Measurements from ENCODE around the gene ADGRA3. TPM values are rescaled to one million over a fixed set of nuclear protein-coding genes. Genes with fewer than 3 reads are reported as not detected.

Gene ADGRA3
- total RNA-seq, 3 donors from 2014 or later (not counting 1 experiment from before 2014, with no cell fraction given): 5.5 to 15.8 (median 8.2) TPM

- WGBS (ENCODE audit: insufficient coverage): 88% methylated on average over 9 of the region's 9 CpGs
- TF ChIP-seq CTCF (IDR thresholded peaks at IDR 0.05): no peak
- no peaks in the 10 kb centered on the region for H3K36me3 ChIP-seq (ENCODE audit: control insufficient read depth, insufficient read depth, low read length)
- peaks cover 0 to 5% of the 10 kb centered on the region in 2 donors for H3K27me3 Mint-ChIP-seq (ENCODE audit: low read depth in 2 of 2)
- no peaks in the 10 kb centered on the region for H3K36me3 Mint-ChIP-seq
- H3K27ac ChIP-seq (ENCODE audit: low read length): no peak overlapping the region
- no peaks in the 10 kb centered on the region for H3K9me3 ChIP-seq (ENCODE audit: control insufficient read depth, insufficient read depth, low read length)
- DNase-seq (no peak), ATAC-seq (no peak)
- no peaks in the 10 kb centered on the region for H3K4me1 Mint-ChIP-seq
- no peak overlapping the region for H3K27ac Mint-ChIP-seq
- no peak overlapping the region for H3K4me3 Mint-ChIP-seq
- no peaks in the 10 kb centered on the region for H3K27me3 ChIP-seq (ENCODE audit: control insufficient read depth, insufficient read depth, low read length)
- H3K4me1 ChIP-seq (ENCODE audit: control insufficient read depth, insufficient read depth, low read length): no peaks in the 10 kb centered on the region
- intact Hi-C loops (cut with micrococcal nuclease): no loop called here
- no peaks in the 10 kb centered on the region for H3K9me3 Mint-ChIP-seq
- H3K4me3 ChIP-seq (ENCODE audit: low read length): no peak overlapping the region
Observed at GRCh38 chr4:22522706-22523501, 7.0 kb upstream of the ADGRA3 start.

GRCh38 chr4:22522206-22522605, 6.3 kb upstream of the ADGRA3 start:
- no peaks in the 10 kb centered on the region for H3K9me3 Mint-ChIP-seq
- no peaks in the 10 kb centered on the region for H3K4me1 Mint-ChIP-seq

GRCh38 chr4:22521240-22521639, 5.4 kb upstream of the ADGRA3 start:
- H3K9me3 Mint-ChIP-seq: no peaks in the 10 kb centered on the region
- peaks cover 3% of the 10 kb centered on the region for H3K4me1 ChIP-seq (ENCODE audit: control insufficient read depth, insufficient read depth, low read length)
- H3K36me3 ChIP-seq (ENCODE audit: control insufficient read depth, insufficient read depth, low read length): no peaks in the 10 kb centered on the region
- no peak overlapping the region for H3K27ac ChIP-seq (ENCODE audit: low read length)
- H3K4me3 ChIP-seq (ENCODE audit: low read length): no peak overlapping the region
- no peak for TF ChIP-seq CTCF (IDR thresholded peaks at IDR 0.05)
- no peaks in the 10 kb centered on the region for H3K27me3 ChIP-seq (ENCODE audit: control insufficient read depth, insufficient read depth, low read length)
- H3K4me1 Mint-ChIP-seq: peaks cover 5 to 8% of the 10 kb centered on the region in 2 donors
- no peak overlapping the region for H3K4me3 Mint-ChIP-seq
- no peaks in the 10 kb centered on the region for H3K36me3 Mint-ChIP-seq
- ATAC-seq: no peak
- intact Hi-C loops (cut with micrococcal nuclease): no loop called here
- no peak for DNase-seq
- H3K27me3 Mint-ChIP-seq (ENCODE audit: low read depth in 2 of 2): no peaks in the 10 kb centered on the region
- no peak overlapping the region for H3K27ac Mint-ChIP-seq
- H3K9me3 ChIP-seq (ENCODE audit: control insufficient read depth, insufficient read depth, low read length): no peaks in the 10 kb centered on the region

More at GRCh38 chr4:22522206-22522605, 6.3 kb upstream of the ADGRA3 start:
- no peak overlapping the region for H3K4me3 Mint-ChIP-seq
- H3K27ac ChIP-seq (ENCODE audit: low read length): no peak overlapping the region
- H3K36me3 ChIP-seq (ENCODE audit: control insufficient read depth, insufficient read depth, low read length): no peaks in the 10 kb centered on the region
- ATAC-seq (no peak), DNase-seq (no peak)
- WGBS (ENCODE audit: insufficient coverage): 92% methylated on average over 2 of the region's 2 CpGs
- no peak for TF ChIP-seq CTCF (IDR thresholded peaks at IDR 0.05)
- H3K27me3 ChIP-seq (ENCODE audit: control insufficient read depth, insufficient read depth, low read length): no peaks in the 10 kb centered on the region
- no peak overlapping the region for H3K27ac Mint-ChIP-seq
- H3K27me3 Mint-ChIP-seq (ENCODE audit: low read depth in 2 of 2): no peaks in the 10 kb centered on the region
- H3K4me3 ChIP-seq (ENCODE audit: low read length): no peak overlapping the region
- intact Hi-C loops (cut with micrococcal nuclease): no loop called here
- no peaks in the 10 kb centered on the region for H3K36me3 Mint-ChIP-seq
- no peaks in the 10 kb centered on the region for H3K4me1 ChIP-seq (ENCODE audit: control insufficient read depth, insufficient read depth, low read length)
- no peaks in the 10 kb centered on the region for H3K9me3 ChIP-seq (ENCODE audit: control insufficient read depth, insufficient read depth, low read length)

All from natural killer cell (primary cell).